HG03139 (cell line): ENCODE data around the gene LUZP2.

Experiments
- ATAC-seq: cut with Tn5 transposase; IDR thresholded peaks from one replicate; pipeline ENCODE4 v1.9.1; 2021; ENCODE audit not compliant: unreplicated experiment

Gene LUZP2

DNA sequence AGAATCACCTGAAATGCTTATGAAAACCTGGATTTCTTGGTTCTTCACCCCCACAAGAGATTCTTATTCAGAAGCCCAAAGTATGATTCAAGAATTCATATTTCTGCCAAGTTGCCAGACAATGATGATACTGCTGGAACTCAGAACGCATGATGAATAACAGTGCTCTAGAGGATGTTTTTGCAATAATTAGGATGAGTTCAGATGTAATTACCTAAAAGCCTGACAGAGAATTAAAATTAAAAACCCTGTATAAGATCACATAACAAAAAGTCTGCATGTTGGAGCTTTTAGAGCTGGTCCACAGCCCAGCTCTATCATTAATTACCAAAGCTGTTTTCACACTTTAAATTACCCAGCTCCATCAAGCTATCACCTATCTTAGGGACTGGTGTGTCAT is 211.8 kb downstream of the LUZP2 start:
- ATAC-seq: no peak

DNA sequence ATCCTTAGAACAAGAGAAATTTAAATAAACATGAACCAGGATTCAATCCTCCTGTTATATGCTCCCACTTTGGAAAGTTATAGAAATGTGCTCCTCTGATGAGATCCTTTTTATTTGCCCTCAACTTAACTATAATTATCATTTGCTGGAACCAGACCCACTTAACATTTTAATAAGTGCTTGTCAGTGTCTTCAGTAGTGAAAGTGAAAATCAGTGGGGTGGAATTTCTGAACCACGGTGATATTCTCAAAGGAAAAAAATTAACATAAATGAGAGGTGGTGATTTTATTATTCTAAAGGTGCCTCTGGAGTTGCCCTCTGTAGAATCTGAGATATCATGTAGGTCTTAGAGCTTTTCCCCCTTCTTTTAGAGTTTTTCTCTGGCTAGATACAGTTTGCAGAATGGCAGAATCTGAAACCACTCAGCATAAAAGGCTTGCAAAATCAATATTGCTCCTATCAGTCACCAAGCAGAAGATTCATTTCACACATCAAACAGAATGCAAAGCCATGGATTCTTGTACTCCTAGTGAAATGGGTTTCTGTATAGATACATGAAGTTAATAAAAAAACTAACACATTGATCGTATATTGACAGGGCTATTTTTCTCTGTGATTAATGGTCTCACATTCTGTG is 213.2 kb downstream of the LUZP2 start:
- ATAC-seq: no peak

DNA sequence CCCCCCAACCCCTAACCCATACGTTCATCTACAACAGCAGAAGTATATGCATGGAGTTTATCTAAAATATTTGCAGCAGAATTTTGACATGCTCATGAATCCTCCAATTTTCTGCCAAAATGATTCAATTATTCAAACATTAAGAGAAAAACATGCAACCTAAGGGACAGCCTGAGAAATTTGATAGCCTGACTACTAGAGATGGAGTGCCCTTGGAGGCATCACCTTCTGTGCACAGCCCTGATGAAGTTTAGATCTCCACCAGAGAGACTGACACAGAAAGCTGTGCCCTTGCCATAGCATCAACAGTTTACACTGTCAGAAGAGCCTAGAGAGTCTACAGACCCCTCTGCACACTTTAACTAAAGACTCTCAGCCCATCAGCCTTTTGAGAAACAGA is 217.7 kb downstream of the LUZP2 start:
- no peak for ATAC-seq

DNA sequence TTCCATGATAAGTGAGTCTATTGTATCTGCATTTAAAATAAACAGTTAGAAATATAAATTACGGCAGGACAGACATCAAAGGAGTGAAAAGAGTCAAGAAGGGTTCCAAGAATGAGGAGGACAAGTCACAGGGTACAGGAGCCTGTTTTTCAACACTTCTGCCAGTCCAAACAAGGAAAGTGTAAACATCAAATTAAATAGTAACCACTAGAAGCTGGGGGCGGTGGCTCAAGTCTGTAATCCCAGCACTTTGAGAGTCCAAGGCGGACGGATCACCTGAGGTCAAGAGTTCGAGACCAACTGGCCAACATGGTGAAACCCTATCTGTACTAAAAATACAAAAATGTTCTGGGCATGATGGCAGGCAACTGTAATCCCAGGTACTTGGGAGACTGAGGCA is 219.6 kb downstream of the LUZP2 start:
- no peak for ATAC-seq

DNA sequence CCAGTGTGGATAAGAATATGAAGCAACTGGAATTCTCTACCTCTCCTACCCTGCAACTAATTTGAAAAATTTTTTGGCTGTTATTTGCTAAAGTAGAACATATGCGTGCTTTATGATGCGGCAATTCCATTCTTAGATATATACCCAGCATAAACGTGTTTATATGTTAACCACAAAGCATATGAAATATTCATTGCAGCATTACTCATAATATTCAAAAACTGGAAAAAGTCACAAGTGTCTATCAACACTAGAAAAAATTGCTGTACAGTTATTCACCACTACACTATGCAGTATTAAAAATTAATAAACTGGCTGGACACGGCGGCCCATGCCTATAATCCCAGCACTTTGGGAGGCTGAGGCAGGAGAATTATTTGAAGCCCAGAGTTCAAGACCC is 226.4 kb downstream of the LUZP2 start:
- no peak for ATAC-seq

DNA sequence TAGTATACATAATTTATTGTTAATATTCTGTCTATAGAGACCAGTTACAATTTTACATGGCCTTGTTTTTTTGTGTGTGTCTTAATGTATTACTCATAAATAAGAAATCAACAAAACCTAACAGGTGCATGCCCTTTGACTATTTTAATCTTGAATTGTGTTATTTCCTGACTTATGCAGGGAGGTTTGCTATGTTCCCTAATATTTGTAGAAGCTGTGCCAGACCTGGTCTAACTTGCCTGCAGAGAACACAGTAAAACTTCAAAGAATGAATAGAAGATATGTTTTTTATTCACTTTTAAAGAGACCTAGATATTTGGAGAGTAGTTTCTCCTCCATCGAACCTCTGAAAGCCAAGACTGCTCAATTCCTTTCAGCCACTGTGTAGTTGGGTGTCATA is 234.7 kb downstream of the LUZP2 start:
- ATAC-seq: no peak

DNA sequence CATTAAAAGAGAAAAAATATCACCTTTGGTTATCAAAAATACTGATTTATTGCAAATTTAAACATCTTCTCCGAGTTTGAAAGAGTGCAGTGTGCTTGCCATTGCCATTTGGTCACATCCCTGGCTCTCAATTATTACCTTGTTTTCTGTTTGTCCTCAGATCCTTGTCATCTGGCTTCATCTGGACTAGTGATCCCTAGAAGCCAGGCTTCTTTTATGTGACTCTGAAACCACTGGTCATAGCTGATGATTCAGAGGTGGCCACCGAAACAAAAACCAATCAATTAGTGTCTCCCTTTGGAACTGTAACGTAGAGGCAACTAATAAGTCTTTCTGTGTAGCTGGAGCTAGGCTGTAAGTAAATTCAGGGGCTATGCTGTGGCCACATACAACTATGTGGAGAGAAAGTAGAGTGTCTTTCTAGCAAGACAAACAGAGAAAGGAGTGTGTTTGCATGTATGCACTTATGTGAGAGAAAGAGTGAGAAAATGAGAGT is 237.9 kb downstream of the LUZP2 start:
- no peak for ATAC-seq

DNA sequence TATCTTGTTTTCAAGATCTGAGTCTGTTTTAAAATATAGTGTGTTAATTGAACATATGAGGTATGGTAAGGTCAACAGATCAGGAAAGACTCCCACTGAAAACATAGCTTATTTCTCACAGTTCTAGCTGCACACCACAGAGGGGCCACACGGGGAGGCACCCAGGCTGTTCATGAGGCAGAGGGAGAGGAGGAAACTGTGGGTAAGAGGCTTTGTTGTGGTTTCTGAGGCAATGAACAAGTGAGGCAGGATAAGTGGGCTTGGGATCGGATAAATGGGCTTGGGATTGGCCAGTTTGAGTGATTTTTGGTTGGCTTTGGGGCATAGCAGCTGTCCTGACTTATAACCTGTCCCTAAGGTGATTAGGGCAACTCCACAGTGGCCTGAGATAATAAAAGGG is 242.1 kb downstream of the LUZP2 start:
- ATAC-seq: no peak

DNA sequence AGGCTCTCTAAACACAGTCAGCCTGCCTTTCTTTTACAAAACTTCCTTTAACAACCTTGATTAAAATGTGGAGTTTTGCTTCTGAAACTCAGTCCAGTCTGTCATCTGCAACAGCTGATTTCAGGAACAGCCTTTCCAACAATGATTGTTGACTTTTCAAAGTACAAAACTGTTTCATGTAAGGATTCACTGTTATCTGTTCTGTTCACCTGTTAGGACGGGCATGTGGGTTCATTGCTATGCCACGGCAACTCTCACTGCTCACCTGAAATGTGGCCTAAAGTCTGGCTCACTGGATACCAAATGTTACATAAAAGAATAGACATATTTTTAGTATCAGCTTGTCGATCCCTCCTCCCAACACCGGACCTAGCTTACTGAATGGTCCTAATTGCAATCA is 242.8 kb downstream of the LUZP2 start:
- no peak for ATAC-seq

DNA sequence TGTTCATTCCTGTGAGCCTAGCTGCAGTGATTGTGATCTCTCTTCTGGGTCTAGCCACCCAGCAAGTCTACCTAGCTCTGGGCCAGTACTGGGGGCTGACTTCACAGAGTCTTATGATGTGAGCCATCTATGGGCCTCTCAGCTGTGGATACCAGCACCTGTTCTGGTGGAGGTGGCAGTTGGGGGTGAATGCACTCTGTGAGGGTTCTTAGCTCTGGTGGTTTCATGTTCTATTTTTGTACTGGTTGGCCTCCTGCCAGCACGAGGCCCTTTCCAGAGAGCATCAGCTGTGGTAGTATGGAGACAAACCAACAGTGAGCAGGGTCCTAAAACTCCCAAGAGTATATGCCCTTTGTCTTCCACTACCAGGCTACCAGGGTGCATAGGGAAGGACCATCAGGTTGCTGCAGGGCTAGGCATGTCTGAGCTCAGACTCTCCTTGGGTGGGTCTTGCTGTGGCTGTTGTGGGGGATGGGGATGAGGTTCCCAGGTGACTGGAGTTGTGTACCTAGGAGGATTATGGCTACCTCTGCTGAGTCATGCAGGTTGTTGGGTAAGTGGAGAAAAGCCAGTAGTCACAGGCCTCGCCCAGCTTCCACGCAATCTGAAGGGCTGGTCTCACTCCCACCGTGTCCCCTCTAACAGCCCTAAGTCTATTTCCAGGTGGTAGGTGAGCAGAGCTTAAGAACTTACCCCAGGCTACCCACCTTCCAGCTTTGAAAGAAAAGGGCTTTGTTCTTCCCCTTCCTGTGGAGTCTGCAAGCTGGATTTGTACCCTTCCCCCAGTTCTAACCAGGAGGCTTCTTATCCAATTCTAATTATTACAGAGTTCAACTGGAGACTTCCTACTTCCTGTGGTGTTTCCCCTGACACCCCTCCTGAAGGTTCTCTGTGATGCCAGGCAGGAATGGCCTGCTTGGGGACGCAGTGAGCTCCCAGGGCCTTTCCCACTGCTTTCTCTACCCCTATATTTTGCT is 250.7 kb downstream of the LUZP2 start:
- no peak for ATAC-seq

DNA sequence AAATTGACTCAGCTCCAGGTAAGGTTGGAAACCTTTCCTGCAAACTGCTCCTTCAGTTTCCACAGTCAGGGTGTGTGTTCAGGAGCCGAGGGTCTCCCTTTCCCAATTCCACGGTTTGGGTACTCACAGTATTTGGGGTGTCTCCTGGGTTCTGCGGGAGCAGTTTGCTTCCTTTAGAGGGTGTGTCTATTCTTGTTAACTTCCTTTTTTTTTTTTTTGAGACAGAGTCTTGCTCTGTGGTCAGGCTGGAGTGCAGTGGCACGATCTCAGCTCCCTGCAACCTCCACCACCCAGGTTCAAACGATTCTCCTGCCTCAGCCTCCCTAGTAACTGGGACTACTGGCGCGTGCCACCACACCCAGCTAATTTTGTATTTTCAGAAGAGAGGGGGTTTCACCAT is 251.4 kb downstream of the LUZP2 start:
- ATAC-seq: no peak

DNA sequence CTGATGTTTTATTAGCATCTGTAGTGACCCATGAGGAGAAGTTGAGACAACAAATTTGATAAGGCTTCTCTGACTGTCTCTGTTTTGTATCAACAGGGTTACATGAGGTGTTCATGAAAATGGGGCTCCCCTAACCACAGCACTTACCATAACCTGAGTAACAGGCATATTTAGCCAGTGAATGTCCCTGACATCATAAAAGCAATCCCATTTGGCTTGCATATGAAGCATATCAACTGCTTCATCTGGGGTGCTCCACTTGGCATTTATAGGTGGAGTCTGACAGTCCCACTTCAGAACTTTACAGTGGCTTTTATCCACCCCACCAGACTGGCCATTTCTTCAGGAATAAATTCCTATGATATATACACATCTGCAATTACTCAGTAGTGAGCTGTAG is 257.6 kb downstream of the LUZP2 start:
- ATAC-seq: no peak

DNA sequence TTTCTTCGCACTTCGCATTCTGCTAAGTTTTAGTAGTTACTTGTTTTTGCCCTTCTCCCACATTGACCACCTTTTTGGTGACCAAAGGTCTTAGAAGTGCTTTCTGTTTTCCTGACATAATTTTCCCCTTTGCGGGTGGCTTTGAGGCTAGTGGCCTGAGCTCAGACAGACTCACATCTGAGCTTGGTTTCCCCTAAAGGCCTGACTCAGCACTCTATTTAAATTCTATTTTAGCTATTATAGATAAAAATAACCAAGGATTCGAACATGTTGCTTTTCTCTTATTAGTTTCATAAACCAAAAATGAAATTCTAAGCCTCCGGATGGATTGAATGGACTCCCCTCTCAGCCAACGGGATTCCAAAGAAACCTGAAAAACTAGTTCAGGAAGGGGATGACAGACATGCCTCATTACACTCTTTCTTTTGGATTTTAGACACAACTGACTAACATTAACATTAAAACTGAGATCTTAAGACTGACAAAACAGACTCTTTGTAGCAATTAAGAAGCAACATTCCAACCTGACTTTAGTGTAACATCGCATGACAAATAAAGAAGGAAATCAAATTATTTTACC is 258.5 kb downstream of the LUZP2 start:
- no peak for ATAC-seq

DNA sequence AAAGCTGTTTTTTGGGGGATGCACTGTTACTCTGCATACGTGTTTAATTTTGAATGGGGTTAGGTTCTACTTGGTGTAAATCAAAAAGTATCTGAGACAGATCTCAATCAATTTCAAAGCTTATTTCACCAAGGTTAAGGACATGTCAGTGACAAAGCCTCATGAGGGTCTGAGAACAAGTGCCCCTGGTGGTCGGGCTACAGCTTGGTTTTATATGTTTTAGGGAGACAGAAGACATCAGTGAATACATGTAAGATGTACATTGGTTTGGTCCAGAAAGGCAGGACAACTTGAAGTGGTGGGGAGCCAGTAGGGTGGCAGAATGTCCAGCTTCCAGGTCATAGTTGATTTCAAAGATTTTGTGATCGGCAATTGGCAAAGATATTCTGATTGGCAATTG is 262.9 kb downstream of the LUZP2 start:
- ATAC-seq: no peak

DNA sequence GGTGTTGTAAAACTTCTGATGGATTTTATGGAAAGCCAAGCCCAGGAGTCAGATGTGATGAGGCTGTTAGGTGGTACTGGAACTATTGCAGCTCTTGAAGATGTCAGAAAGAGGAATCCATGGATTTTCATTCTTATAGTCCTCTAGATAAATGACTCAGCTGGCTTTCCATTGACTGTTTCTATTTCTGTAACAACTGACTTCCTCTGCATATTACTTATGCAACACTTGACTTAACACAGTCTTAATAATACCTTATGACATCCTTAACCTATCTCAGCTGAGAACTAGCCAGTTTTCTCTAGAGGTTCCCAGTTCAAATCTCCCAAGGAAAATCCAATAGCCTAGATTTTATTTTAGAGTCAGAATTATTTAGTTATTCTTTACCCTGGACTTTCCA is 263.8 kb downstream of the LUZP2 start:
- ATAC-seq: no peak

DNA sequence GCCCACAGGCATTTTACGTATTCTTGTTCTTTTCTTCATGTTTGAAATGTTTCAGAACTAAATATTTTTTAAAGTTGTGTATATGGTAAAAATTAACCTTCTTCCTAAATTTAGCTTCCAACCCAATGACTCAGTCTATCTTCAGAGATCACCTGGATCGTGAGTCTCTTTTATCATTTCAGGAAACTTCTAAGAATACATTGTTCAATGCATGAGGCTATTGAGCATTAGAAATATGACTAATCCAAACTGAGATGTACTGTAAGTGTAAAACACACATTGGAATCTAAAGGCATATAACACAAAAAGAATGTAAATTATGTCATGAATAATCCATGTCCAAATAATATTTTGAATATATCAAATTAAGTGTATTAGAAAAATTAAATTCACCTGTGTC is 265.2 kb downstream of the LUZP2 start:
- ATAC-seq: no peak

DNA sequence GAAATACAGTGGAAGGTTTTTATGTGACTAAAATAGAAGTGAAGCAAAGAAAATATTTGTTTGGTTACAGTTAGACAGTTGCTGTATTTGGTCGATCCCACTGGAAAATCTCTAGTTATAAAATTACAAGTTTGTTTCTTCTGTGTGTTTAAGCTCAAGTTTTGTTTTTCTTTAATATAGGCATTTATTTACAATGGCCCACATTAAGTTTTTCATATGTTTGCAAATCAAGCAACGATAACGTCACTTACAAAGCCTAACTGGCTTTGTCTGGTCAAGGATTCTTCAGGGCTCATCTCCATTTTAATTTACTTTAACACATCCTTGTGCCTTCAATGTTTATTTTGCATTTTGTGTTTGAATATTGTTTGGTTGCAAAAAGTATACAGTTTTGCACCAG is 270.6 kb downstream of the LUZP2 start:
- ATAC-seq: no peak

DNA sequence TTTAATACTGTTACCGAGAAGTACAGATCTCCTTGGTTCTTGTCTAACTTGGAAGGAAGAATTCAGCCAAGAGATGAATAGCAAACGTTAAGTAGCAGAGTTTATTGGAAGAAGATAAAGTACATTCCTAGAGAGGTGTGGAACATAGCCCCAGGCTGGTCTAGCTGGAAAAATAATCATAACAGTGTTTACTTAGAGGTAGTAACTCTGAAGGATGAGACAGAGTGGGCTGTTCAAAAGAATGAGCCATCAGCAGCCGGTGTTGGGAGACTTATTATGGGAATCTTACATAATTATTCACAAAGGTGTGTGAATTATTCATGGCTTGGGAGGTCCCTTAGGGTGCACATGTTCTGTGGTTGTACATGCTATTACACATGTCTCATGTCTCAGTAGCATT is 276.5 kb downstream of the LUZP2 start:
- no peak for ATAC-seq

DNA sequence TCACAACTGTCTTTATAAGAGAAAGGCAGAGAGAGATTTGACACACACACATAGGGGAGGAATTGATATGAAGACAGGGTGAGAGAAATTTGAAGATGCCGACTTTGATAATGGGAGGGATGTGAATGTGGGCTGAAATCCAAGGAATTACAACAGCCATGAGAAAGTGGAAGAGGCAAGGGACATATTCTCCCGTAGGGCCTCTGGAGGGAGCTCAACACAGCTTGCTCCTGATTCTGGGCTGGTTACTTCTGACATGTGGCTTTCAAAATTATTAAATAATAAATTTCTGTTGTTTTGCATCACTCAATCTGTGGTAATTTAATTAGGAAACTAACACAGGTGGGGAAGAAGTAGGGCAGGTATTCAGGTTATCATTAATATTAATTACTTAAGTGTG is 282.9 kb downstream of the LUZP2 start:
- no peak for ATAC-seq

DNA sequence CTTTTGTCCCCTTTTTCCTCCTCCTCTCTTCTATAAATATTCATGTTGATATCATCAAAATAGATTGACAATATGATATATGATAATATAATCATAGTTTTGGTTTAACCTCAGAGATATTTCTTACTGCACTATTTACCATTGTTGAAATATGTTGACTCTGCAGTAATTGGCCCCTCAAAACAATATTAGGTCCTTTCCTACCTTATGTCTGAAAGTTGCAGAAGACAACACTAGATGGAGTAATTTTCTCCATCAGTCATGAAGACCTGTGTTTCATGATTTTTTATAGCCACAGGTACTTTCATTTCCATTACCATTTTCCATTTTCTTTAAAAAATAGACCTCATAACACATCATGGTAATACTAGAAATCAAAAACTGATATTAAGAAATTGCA is 284.4 kb downstream of the LUZP2 start:
- no peak for ATAC-seq

DNA sequence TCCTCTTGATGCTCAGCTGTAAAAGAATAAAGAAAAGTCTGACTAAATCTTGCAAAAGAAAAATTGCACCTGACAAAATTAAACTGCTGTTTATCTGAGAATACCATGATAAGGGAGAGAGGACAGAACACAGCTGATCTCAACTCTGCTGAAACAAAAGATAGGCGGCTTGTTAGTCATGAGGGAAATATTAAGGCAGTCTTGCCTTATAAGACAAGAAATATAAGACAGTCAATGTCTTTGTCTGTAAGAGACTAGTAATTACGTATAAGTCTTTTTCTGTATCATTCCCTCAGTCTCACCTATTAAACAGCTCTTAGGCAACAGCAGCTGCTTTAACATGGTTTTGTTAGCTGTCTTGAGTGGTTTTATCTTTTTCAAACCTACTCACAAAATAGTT is 296.6 kb downstream of the LUZP2 start:
- no peak for ATAC-seq

DNA sequence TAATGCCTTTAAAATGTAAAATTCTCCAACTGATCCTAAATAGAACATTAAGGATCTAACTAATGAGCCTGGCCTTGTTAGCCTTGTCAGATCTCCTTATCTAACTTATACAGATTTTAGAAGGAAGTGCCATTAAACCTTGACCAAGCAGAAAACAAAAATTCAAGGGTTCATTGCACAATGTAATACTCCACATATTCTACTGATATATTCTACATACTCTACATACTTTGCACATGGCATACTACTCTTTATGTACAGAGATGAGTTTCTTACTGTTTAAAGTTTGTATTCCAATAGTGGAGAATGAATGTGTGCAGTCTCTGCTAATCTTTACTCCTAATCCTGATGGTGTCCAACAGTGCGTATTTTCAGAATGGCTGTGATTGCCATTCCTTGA is 297.2 kb downstream of the LUZP2 start:
- no peak for ATAC-seq
